Naive thymus-derived CD4-positive, alpha-beta T cell (primary cell): ENCODE results near the gene EEF1AKMT4. TPM values are rescaled to one million over a fixed set of nuclear protein-coding genes. Genes with fewer than 3 reads are reported as not detected.
A peak's percentile ranks its signal among the peaks of the same experiment; 100 is the strongest.

Experiments
- ATAC-seq: fragments of 150-1000 bp; cut with Tn5 transposase; 2 replicates; pipeline ENCODE4 v1.10.0; 2021; ENCODE audit warnings: mild to moderate bottlenecking, moderate library complexity
- CTCF ChIA-PET: fragments of 350-600 bp; sonication (Branson Sonifier 250); formaldehyde crosslinking; loops from one replicate; lab custom pipeline; 2021; ENCODE audit warnings: antibody characterized with exemption; lab: Charles Lee
- POLR2A ChIA-PET: fragments of 350-600 bp; sonication (Branson Sonifier 250); formaldehyde crosslinking; loops from one replicate; lab custom pipeline; 2021; ENCODE audit warnings: antibody characterized with exemption, inconsistent platforms; lab: Charles Lee
- DNase-seq, 9 donors: peaks; one replicate each; pipeline versions ENCODE4 v3.0.0 to v3.0.0-alpha.2; 2020 to 2022; ENCODE audit warnings: mixed read lengths in 1 of 9
- H3K27ac ChIP-seq: one replicate; pipeline ENCODE4 v1.7.0; 2013; ENCODE audit warnings: mild to moderate bottlenecking, low read depth, low read length, moderate library complexity
- H3K27me3 ChIP-seq, 2 donors: one replicate each; pipeline ENCODE4 v1.7.0; 2013; ENCODE audit warnings: low read length in 2 of 2, mild to moderate bottlenecking in 2 of 2, moderate library complexity in 2 of 2; ENCODE audit not compliant: control insufficient read depth in 2 of 2, insufficient read depth in 2 of 2
- H3K36me3 ChIP-seq, 3 experiments: 1 replicate in 2 of 3; 2 replicates in 1 of 3; pipeline ENCODE4 v1.7.0; 2013; ENCODE audit warnings: low read length in 3 of 3, mild to moderate bottlenecking in 3 of 3, moderate library complexity in 1 of 3; ENCODE audit not compliant: insufficient read depth in 3 of 3, control insufficient read depth in 2 of 3
- H3K4me1 ChIP-seq, 2 donors: one replicate each; pipeline ENCODE4 v1.7.0; 2013; ENCODE audit warnings: low read length in 2 of 2, mild to moderate bottlenecking in 2 of 2, moderate library complexity in 1 of 2; ENCODE audit not compliant: control insufficient read depth in 2 of 2, insufficient read depth in 2 of 2
- H3K4me3 ChIP-seq: 2 replicates; pipeline ENCODE4 v1.7.0; 2013; ENCODE audit warnings: mild to moderate bottlenecking, low read length
- H3K9me3 ChIP-seq, 3 experiments: 1 replicate in 2 of 3; 2 replicates in 1 of 3; pipeline ENCODE4 v1.7.0; 2013; ENCODE audit warnings: low read length in 3 of 3; ENCODE audit not compliant: control insufficient read depth in 2 of 3
- H3K27ac Mint-ChIP-seq, 9 donors: one replicate each; pipeline ENCODE4 v1.8.0; 2020 to 2022; ENCODE audit warnings: mixed read lengths in 9 of 9, mild to moderate bottlenecking in 8 of 9, moderate library complexity in 5 of 9, inconsistent platforms in 2 of 9
- H3K27me3 Mint-ChIP-seq, 5 donors: one replicate each; pipeline ENCODE4 v1.8.0; 2021 to 2022; ENCODE audit warnings: mixed read lengths in 5 of 5, mild to moderate bottlenecking in 1 of 5
- H3K36me3 Mint-ChIP-seq, 5 donors: one replicate each; pipeline ENCODE4 v1.8.0; 2020 to 2022; ENCODE audit warnings: mixed read lengths in 5 of 5, mild to moderate bottlenecking in 3 of 5, inconsistent platforms in 1 of 5
- H3K4me1 Mint-ChIP-seq, 7 donors: one replicate each; pipeline ENCODE4 v1.8.0; 2020 to 2022; ENCODE audit warnings: mixed read lengths in 7 of 7, mild to moderate bottlenecking in 3 of 7, inconsistent platforms in 1 of 7
- H3K4me3 Mint-ChIP-seq, 10 donors: one replicate each; pipeline ENCODE4 v1.8.0; 2020 to 2022; ENCODE audit warnings: mild to moderate bottlenecking in 10 of 10, mixed read lengths in 10 of 10, moderate library complexity in 6 of 10, inconsistent platforms in 2 of 10
- H3K9me3 Mint-ChIP-seq, 11 donors: one replicate each; pipeline ENCODE4 v1.8.0; 2020 to 2022; ENCODE audit warnings: mixed read lengths in 11 of 11, mild to moderate bottlenecking in 4 of 11, inconsistent platforms in 1 of 11, moderate library complexity in 1 of 11
- intact Hi-C, 2 donors: fragments of 100-400 bp; cut with micrococcal nuclease; formaldehyde crosslinking; loops; one replicate each; pipeline ENCODE4 v1.15.1; 2023
- polyA plus RNA-seq, 2 donors: library from polyadenylated mRNA; unstranded; fragments of 300-500 nt; fragmentation: Illumina TruSeq; gene quantifications; one replicate each; pipeline ENCODE4 v1.2.3, GENCODE V29; 2021
- total RNA-seq, 6 experiments: library from RNA in 5 of 6; stranded (reverse) in 5 of 6; gene quantifications; 1 replicate in 5 of 6; 2 replicates in 1 of 6; pipeline ENCODE4 v1.2.3 and lab custom pipeline; 2021 to 2026

EEF1AKMT4 gene
- total and polyA plus RNA-seq, 7 experiments from 2014 or later = 0.27 to 6.6 (median 2.3) TPM

- peaks cover 0 to 4% (median 0%) of the 10 kb centered on the region in 11 donors for H3K9me3 Mint-ChIP-seq
- H3K36me3 Mint-ChIP-seq = peaks cover 0 to 15% (median 5%) of the 10 kb centered on the region in 5 donors
These were observed 10.0 kb downstream of the EEF1AKMT4 start for GRCh38 chr3:184259396-184259877.

GRCh38 chr3:184259878-184260723 lies 10.6 kb downstream of the EEF1AKMT4 start:
- Histone ChIP-seq H3K9me3 (no peaks in the 10 kb centered on the region), H3K4me3 (peak overlapping the region; percentile 35), H3K27ac (no peak overlapping the region), H3K36me3 (no peaks in the 10 kb centered on the region), H3K4me1 (peaks cover 15 to 20% of the 10 kb centered on the region in 2 donors), H3K27me3 (peaks cover 0 to 13% of the 10 kb centered on the region in 2 donors)
- intact Hi-C loops = loop anchor here (1.0 to 5.0 kb wide), 4 partner anchors 10 to 39 kb away; partner anchors contain the start of genes PSMD2 (in 1 of the 2) and VWA5B2 (in 1 of the 2)
- H3K27ac Mint-ChIP-seq = peak overlapping the region in 2 of 9 donors; percentile 3 to 10
- H3K27me3 Mint-ChIP-seq = peaks cover 29 to 49% (median 31%) of the 10 kb centered on the region in 5 donors
- ChIA-PET POLR2A (no interaction called here), CTCF (interaction anchor here (2.2 kb wide), 1 partner anchor 10 kb away, joined by 6 read pairs; the partner anchor contains the start of gene EEF1AKMT4)
- DNase-seq = peak in 8 of 9 donors; percentile 21 to 62 (median 38)
- H3K9me3 Mint-ChIP-seq = peaks cover 0 to 4% (median 0%) of the 10 kb centered on the region in 11 donors
- peak overlapping the region; percentile 76 to 98 (median 82) for H3K4me3 Mint-ChIP-seq
- H3K36me3 Mint-ChIP-seq = peaks cover 0 to 15% (median 5%) of the 10 kb centered on the region in 5 donors
- H3K4me1 Mint-ChIP-seq = peaks cover 19 to 27% (median 21%) of the 10 kb centered on the region in 7 donors
- peak; percentile 80 for ATAC-seq

More at GRCh38 chr3:184259396-184259877, 10.0 kb downstream of the EEF1AKMT4 start:
- POLR2A ChIA-PET = no interaction called here
- intact Hi-C loops = loop anchor here in 1 of 2 donors (1.0 kb wide), 1 partner anchor 19 kb away; no protein-coding TSS in a partner anchor
- Histone ChIP-seq H3K4me3 (no peak overlapping the region), H3K27ac (no peak overlapping the region), H3K36me3 (no peaks in the 10 kb centered on the region), H3K4me1 (peaks cover 15 to 20% of the 10 kb centered on the region in 2 donors), H3K27me3 (peaks cover 0 to 10% of the 10 kb centered on the region in 2 donors), H3K9me3 (no peaks in the 10 kb centered on the region)
- Mint-ChIP-seq H3K4me1 (peaks cover 19 to 27% (median 21%) of the 10 kb centered on the region in 7 donors), H3K27ac (no peak overlapping the region), H3K27me3 (peaks cover 22 to 42% (median 24%) of the 10 kb centered on the region in 5 donors), H3K4me3 (peak overlapping the region; percentile 51 to 77 (median 64))
- CTCF ChIA-PET = no interaction called here
- no peak for DNase-seq
- no peak for ATAC-seq

GRCh38 chr3:184260724-184261269 lies 11.3 kb downstream of the EEF1AKMT4 start:
- Histone ChIP-seq H3K4me3 (peak overlapping the region; percentile 35), H3K36me3 (no peaks in the 10 kb centered on the region), H3K9me3 (no peaks in the 10 kb centered on the region), H3K4me1 (peaks cover 15 to 20% of the 10 kb centered on the region in 2 donors), H3K27me3 (peaks cover 0 to 18% of the 10 kb centered on the region in 2 donors), H3K27ac (no peak overlapping the region)
- peak overlapping the region in 1 of 9 donors; percentile 3 for H3K27ac Mint-ChIP-seq
- peaks cover 0 to 15% (median 5%) of the 10 kb centered on the region in 5 donors for H3K36me3 Mint-ChIP-seq
- H3K4me1 Mint-ChIP-seq = peaks cover 18 to 27% (median 21%) of the 10 kb centered on the region in 7 donors
- DNase-seq = no peak
- no peak for ATAC-seq
- peaks cover 32 to 53% (median 34%) of the 10 kb centered on the region in 5 donors for H3K27me3 Mint-ChIP-seq
- POLR2A ChIA-PET = no interaction called here
- CTCF ChIA-PET = interaction anchor here (2.2 kb wide), 1 partner anchor 11 kb away, joined by 6 read pairs; the partner anchor contains the start of gene EEF1AKMT4
- H3K9me3 Mint-ChIP-seq = peaks cover 0 to 4% (median 0%) of the 10 kb centered on the region in 11 donors
- peak overlapping the region; percentile 76 to 98 (median 82) for H3K4me3 Mint-ChIP-seq
- intact Hi-C loops = loop anchor here (1.0 to 5.0 kb wide), 4 partner anchors 10 to 38 kb away; partner anchors contain the start of genes PSMD2 (in 1 of the 2) and VWA5B2 (in 1 of the 2)

GRCh38 chr3:184261270-184261853 lies 11.9 kb downstream of the EEF1AKMT4 start, which contains the start of gene CAMK2N2:
TSS of gene CAMK2N2 (minus strand) at chr3:184261553. CDS start at chr3:184261285, 268 bp downstream.
- peaks cover 15 to 20% of the 10 kb centered on the region in 2 donors for H3K4me1 ChIP-seq
- intact Hi-C loops = loop anchor here (1.0 to 5.0 kb wide), 4 partner anchors 11 to 37 kb away; partner anchors contain the start of genes PSMD2 (in 1 of the 2) and VWA5B2 (in 1 of the 2)
- no peaks in the 10 kb centered on the region for H3K36me3 ChIP-seq
- Mint-ChIP-seq H3K36me3 (peaks cover 0 to 15% (median 5%) of the 10 kb centered on the region in 5 donors), H3K9me3 (peaks cover 0 to 4% (median 0%) of the 10 kb centered on the region in 11 donors), H3K4me1 (peaks cover 18 to 27% (median 21%) of the 10 kb centered on the region in 7 donors), H3K27me3 (peaks cover 37 to 57% (median 38%) of the 10 kb centered on the region in 5 donors), H3K27ac (peak within 1 kb of the TSS in 6 of 9 donors; percentile 0 to 63 (median 6)), H3K4me3 (peak within 1 kb of the TSS; percentile 80 to 98 (median 88))
- no peaks in the 10 kb centered on the region for H3K9me3 ChIP-seq
- ChIA-PET POLR2A (no interaction called here), CTCF (interaction anchor here (2.2 kb wide), 1 partner anchor 12 kb away, joined by 6 read pairs; the partner anchor contains the start of gene EEF1AKMT4)
- H3K27ac ChIP-seq = no peak within 1 kb of the TSS
- peaks cover 0 to 18% of the 10 kb centered on the region in 2 donors for H3K27me3 ChIP-seq
- peak within 1 kb of the TSS; percentile 35 for H3K4me3 ChIP-seq
- DNase-seq (peak in 2 of 9 donors; percentile 26 to 72), ATAC-seq (peak; percentile 62)

GRCh38 chr3:184261854-184262763 lies 12.6 kb downstream of the EEF1AKMT4 start:
- H3K27me3 Mint-ChIP-seq = peaks cover 39 to 59% (median 43%) of the 10 kb centered on the region in 5 donors
- Histone ChIP-seq H3K9me3 (no peaks in the 10 kb centered on the region), H3K4me3 (peak overlapping the region; percentile 26), H3K27me3 (peaks cover 0 to 18% of the 10 kb centered on the region in 2 donors), H3K4me1 (peaks cover 15 to 20% of the 10 kb centered on the region in 2 donors), H3K36me3 (no peaks in the 10 kb centered on the region), H3K27ac (no peak overlapping the region)
- H3K4me3 Mint-ChIP-seq = peak overlapping the region; percentile 80 to 98 (median 88)
- DNase-seq = peak in 1 of 9 donors; percentile 26
- peaks cover 1 to 15% (median 7%) of the 10 kb centered on the region in 5 donors for H3K36me3 Mint-ChIP-seq
- ChIA-PET CTCF (interaction anchor here (0.6 to 2.2 kb wide), 2 partner anchors 12 to 173 kb away, joined by 3 to 6 read pairs; partner anchors contain the start of gene EEF1AKMT4), POLR2A (interaction anchor here (0.9 kb wide), 1 partner anchor 12 kb away, joined by 3 read pairs; no protein-coding TSS in a partner anchor)
- H3K27ac Mint-ChIP-seq = peak overlapping the region in 6 of 9 donors; percentile 0 to 63 (median 6)
- peaks cover 18 to 27% (median 21%) of the 10 kb centered on the region in 7 donors for H3K4me1 Mint-ChIP-seq
- peaks cover 0 to 5% (median 2%) of the 10 kb centered on the region in 11 donors for H3K9me3 Mint-ChIP-seq
- peak; percentile 18 for ATAC-seq
- intact Hi-C loops = loop anchor here (1.0 to 5.0 kb wide), 4 partner anchors 12 to 37 kb away; partner anchors contain the start of genes PSMD2 (in 1 of the 2) and VWA5B2 (in 1 of the 2)
